Activated CD8-positive, alpha-beta memory T cell treated with anti-CD3 and anti-CD28 coated beads, Interleukin-2, amount 50 U/mL, for 24 hours (primary cell): ENCODE measurements around the gene ODAD4.

Experiments
- DNase-seq: peaks from one replicate; pipeline ENCODE4 v3.0.0-alpha.2; 2020; ENCODE audit errors: extremely low read depth

ODAD4 gene

GRCh38 chr17:41930009-41930832, at the start of gene ODAD4:
ODAD4 (plus strand) TSS chr17:41930617; CDS start chr17:41930724, 107 bp downstream.
- DNase-seq, result peak; percentile 97

- DNase-seq, result no peak
Measured at GRCh38 chr17:41882756-41883155, 47.7 kb upstream of the ODAD4 start.

- no peak for DNase-seq
Measured at GRCh38 chr17:41885733-41886132, 44.7 kb upstream of the ODAD4 start.

- DNase-seq, result no peak
Measured at GRCh38 chr17:41888332-41888965, 42.0 kb upstream of the ODAD4 start.

GRCh38 chr17:41891135-41892020, 39.0 kb upstream of the ODAD4 start:
- no peak for DNase-seq

GRCh38 chr17:41892021-41892376, 38.4 kb upstream of the ODAD4 start:
- no peak for DNase-seq

GRCh38 chr17:41893384-41893783, 37.0 kb upstream of the ODAD4 start:
- no peak for DNase-seq

GRCh38 chr17:41894791-41895331, 35.6 kb upstream of the ODAD4 start:
- no peak for DNase-seq

- no peak for DNase-seq
Measured at GRCh38 chr17:41895617-41896016, 34.8 kb upstream of the ODAD4 start.

GRCh38 chr17:41896726-41897125, 33.7 kb upstream of the ODAD4 start:
- DNase-seq, result no peak

- no peak for DNase-seq
Measured at GRCh38 chr17:41901646-41902045, 28.8 kb upstream of the ODAD4 start.

GRCh38 chr17:41904242-41904841, 26.1 kb upstream of the ODAD4 start:
- DNase-seq, result no peak

- no peak for DNase-seq
Measured at GRCh38 chr17:41905172-41905571, 25.2 kb upstream of the ODAD4 start.

GRCh38 chr17:41906465-41907184, 23.8 kb upstream of the ODAD4 start:
- DNase-seq, result no peak

GRCh38 chr17:41907185-41907556, 23.2 kb upstream of the ODAD4 start:
- DNase-seq, result no peak

- no peak for DNase-seq
Measured at GRCh38 chr17:41907633-41908539, 22.5 kb upstream of the ODAD4 start.

- no peak for DNase-seq
Measured at GRCh38 chr17:41909088-41909487, 21.3 kb upstream of the ODAD4 start.

- DNase-seq, result no peak
Measured at GRCh38 chr17:41910701-41911391, 19.6 kb upstream of the ODAD4 start.

- no peak for DNase-seq
Measured at GRCh38 chr17:41912925-41913324, 17.5 kb upstream of the ODAD4 start.
